K562 (cell line): Measurements from ENCODE around the gene CD151. TPM values are rescaled to one million over a fixed set of nuclear protein-coding genes. Genes with fewer than 3 reads are reported as not detected.

Source experiments
- CUX1 ChIP-seq: fragments of 200-800 bp; sonication (Bioruptor generic); IDR thresholded peaks from 2 replicates; pipeline ENCODE4 v1.6.1; 2016; ENCODE audit warnings: missing genetic modification characterization, missing compliant biosample characterization
- GATAD2A ChIP-seq: fragments of 450-650 bp; IDR thresholded peaks from 2 replicates; pipeline ENCODE4 v1.6.1; 2017
- GTF2E2 ChIP-seq: fragments of 200-800 bp; sonication (Bioruptor generic); IDR thresholded peaks from 2 replicates; pipeline ENCODE4 v1.6.1; 2016; ENCODE audit warnings: missing genetic modification characterization, missing compliant biosample characterization
- HNRNPL ChIP-seq: fragments of 200-400 bp; formaldehyde crosslinking; IDR thresholded peaks from 2 replicates; pipeline ENCODE4 v1.6.1; 2017; ENCODE audit warnings: low read depth, mild to moderate bottlenecking, low read length
- HOMEZ ChIP-seq: fragments of 250-450 bp; sonication (Bioruptor Pico); IDR thresholded peaks from 2 replicates; pipeline ENCODE4 v1.4.0; 2020; ENCODE audit warnings: mild to moderate bottlenecking, moderate library complexity
- L3MBTL2 ChIP-seq: fragments of 450-650 bp; IDR thresholded peaks from 2 replicates; pipeline ENCODE4 v1.6.1; 2016; ENCODE audit warnings: mild to moderate bottlenecking, moderate library complexity
- MXI1 ChIP-seq: IDR thresholded peaks from 2 replicates; pipeline ENCODE4 v1.6.1; 2011; ENCODE audit warnings: low read depth, mild to moderate bottlenecking, improper control_type of control experiment, low read length
- SIN3A ChIP-seq, 2 experiments: fragments of 150-350 bp in 1 of 2; IDR thresholded peaks; 2 replicates each; pipeline ENCODE4 v1.6.1; 2011 to 2016; ENCODE audit warnings: borderline replicate concordance in 2 of 2, low read depth in 2 of 2, low read length in 2 of 2, mild to moderate bottlenecking in 2 of 2, moderate library complexity in 2 of 2; ENCODE audit not compliant: control insufficient read depth in 1 of 2
- SMARCC2 ChIP-seq: fragments of 450-650 bp; IDR thresholded peaks from 2 replicates; pipeline ENCODE4 v1.6.1; 2017; ENCODE audit warnings: antibody characterized with exemption, moderate library complexity, mild to moderate bottlenecking, low read depth
- ZBTB43 ChIP-seq: sonication (generic); formaldehyde crosslinking; IDR thresholded peaks from 2 replicates; pipeline ENCODE4 v1.8.0; 2023; ENCODE audit warnings: mild to moderate bottlenecking, missing genetic modification reagents
- ZNF740 ChIP-seq, 3 experiments: fragments of 200-800 bp in 1 of 3; sonication (Bioruptor generic) in 1 of 3; sonication (generic) in 1 of 3; formaldehyde crosslinking in 1 of 3; IDR thresholded peaks; 2 replicates each; pipeline versions ENCODE4 v1.6.1 to v1.8.0; 2016 to 2022; ENCODE audit warnings: mild to moderate bottlenecking in 2 of 3, missing compliant biosample characterization in 2 of 3, missing genetic modification characterization in 2 of 3, missing genetic modification reagents in 1 of 3
- ZSCAN32 ChIP-seq: fragments of 450-650 bp; formaldehyde crosslinking; IDR thresholded peaks from 2 replicates; pipeline ENCODE4 v1.4.0; 2020; ENCODE audit warnings: mild to moderate bottlenecking, moderate library complexity
- polyA plus RNA-seq, 8 experiments: library from polyadenylated mRNA; depleted of rRNA in 4 of 8; stranded (reverse) in 5 of 8; unstranded in 3 of 8; fragments of >200 nt; fragmentation: Nextera tagmentation in 2 of 8; fragmentation: Illumina TruSeq in 1 of 8; extraction: Ambion mirVana in 2 of 8; extraction: Trizol in 1 of 8; gene quantifications; 2 replicates each; pipeline versions ENCODE4 v1.2.1 to v1.2.3, GENCODE V29; 2011 to 2014; ENCODE audit warnings: inconsistent platforms in 1 of 8, missing spikeins in 1 of 8
- total RNA-seq, 7 experiments: library from RNA; depleted of rRNA in 6 of 7; stranded (reverse); fragments of >200 nt in 6 of 7; fragmentation: Illumina TruSeq in 2 of 7; extraction: Trizol in 2 of 7; gene quantifications; 2 replicates each; pipeline versions ENCODE4 v1.2.1 to v1.2.3, GENCODE V29; 2011 to 2021; ENCODE audit warnings: low replicate concordance in 1 of 7
- TF ChIP-seq, protein P1 (sequence below): fragments of 250-450 bp; sonication (Bioruptor Pico); IDR thresholded peaks from 2 replicates; pipeline ENCODE4 v1.8.0; 2021; ENCODE audit warnings: borderline replicate concordance, mild to moderate bottlenecking, moderate library complexity; ENCODE audit not compliant: poor library complexity, severe bottlenecking
- TF ChIP-seq, protein P2 (sequence below): fragments of 250-450 bp; sonication (Bioruptor Pico); IDR thresholded peaks from 2 replicates; pipeline ENCODE4 v1.5.0; 2021

CD151 gene
- total and polyA plus RNA-seq, 9 of the 15 experiments (the other 6 are each of a cell fraction or from before 2014, with no cell fraction given) = 2.3 to 187 (median 140) TPM

DNA sequence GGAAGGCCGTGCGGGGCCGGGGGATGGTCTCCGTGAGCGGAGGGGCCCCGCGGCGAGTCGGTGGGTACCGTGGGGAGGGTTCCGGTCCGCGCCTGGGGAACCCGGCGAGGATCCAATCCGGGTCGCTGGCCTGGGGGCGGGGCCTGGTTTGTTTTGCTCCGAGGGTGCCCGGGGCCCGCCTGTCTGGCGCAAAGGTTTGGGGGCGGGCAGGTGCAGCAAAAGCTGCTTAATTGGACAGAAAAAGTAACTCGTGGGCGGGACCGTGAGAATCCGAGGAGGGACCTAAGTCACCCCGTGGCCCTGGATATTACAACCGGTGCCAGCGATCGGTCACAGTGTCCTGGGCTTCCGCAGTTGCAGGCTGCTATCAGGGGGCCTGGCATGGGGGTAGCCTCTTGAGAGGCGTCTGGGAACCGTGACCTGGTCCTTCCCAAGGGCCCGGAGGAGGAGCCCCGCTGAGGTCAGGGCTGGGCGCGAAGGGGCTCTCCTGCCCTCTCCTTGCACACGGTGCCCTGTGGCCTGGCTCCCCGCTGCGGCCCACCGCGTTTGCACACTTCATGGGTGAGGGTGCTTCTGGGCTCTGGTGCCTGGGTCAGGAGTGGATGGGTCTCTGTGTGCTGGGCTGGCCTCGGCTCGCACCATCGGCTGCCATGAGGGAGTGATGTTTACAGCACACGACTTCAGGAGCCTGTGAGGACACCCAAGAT is 12.7 kb upstream of the CD151 start (continued):
- TF ChIP-seq CUX1 (no peak), MXI1 (no peak), GATAD2A (no peak), ZBTB43 (CRISPR knock-in tag) (no peak), GTF2E2 (no peak), SMARCC2 (no peak), HOMEZ (CRISPR knock-in tag) (no peak), ZSCAN32 (CRISPR knock-in tag) (no peak), SIN3A (IDR thresholded peaks at IDR 0.05; ENCODE audit: borderline replicate concordance in 2 of 2, control insufficient read depth in 1 of 2, low read depth in 2 of 2, low read length in 2 of 2) (0 out of 4 replicates have a peak, but pooled peaks of 1 of the 2 experiments have one; percentile 24), HNRNPL (no peak), L3MBTL2 (no peak), ZNF740 (CRISPR knock-in tag; IDR thresholded peaks at IDR 0.05) (no peak), ZNF740 (tag; IDR thresholded peaks at IDR 0.05) (no peak)
- TF ChIP-seq, protein P1, sequence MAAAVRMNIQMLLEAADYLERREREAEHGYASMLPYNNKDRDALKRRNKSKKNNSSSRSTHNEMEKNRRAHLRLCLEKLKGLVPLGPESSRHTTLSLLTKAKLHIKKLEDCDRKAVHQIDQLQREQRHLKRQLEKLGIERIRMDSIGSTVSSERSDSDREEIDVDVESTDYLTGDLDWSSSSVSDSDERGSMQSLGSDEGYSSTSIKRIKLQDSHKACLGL = no peak
- TF ChIP-seq, protein P2, sequence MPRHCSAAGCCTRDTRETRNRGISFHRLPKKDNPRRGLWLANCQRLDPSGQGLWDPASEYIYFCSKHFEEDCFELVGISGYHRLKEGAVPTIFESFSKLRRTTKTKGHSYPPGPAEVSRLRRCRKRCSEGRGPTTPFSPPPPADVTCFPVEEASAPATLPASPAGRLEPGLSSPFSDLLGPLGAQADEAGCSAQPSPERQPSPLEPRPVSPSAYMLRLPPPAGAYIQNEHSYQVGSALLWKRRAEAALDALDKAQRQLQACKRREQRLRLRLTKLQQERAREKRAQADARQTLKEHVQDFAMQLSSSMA = no peak
